ENCODE results near the gene PDCD1. TPM values are rescaled to one million over a fixed set of nuclear protein-coding genes. Genes with fewer than 3 reads are reported as not detected.

PDCD1 gene
- total and polyA plus RNA-seq, 2 of the 13 experiments (the other 11 are each of a cell fraction or from before 2014, with no cell fraction given), result 0.04 TPM; not detected in 1

DNA sequence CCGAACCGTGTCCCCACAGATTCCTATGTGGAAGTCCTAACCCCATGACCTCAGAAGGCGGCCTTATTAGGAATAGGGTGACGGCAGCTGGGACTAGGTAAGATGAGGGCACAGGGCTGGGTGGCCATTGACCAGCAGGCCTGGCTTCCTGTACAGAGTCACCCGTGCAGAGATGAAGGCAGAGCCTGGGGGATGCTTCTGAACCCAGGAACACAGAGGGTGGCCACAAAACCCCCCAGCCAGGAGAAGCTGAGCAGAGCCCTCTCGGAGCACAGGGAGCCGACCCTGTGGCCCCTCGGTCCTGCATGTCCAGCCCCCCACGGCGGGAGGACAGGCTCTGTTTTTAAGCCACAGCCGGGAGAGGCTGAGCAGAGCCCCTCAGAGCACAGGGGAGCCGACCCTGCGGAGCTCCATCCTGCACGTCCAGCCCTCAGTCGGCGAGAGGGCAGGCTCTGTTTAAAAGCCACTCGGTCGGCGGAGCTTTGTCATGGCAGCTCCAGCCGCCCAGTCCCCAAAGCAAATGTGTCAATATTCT is 2.7 kb downstream of the PDCD1 start:
- Histone ChIP-seq H2AFZ (ENCODE audit: low read length) (no peak overlapping the region), H3K79me2 (ENCODE audit: insufficient read depth, low read length) (no peaks in the 10 kb centered on the region), H3K9ac (ENCODE audit: insufficient read depth, low read depth, low read length) (no peak overlapping the region), H3K4me1 (ENCODE audit: insufficient read depth, low read length) (peaks cover 14% of the 10 kb centered on the region), H3K9me3 (ENCODE audit: low read length) (no peaks in the 10 kb centered on the region), H3K4me3 (replicated peaks in 1 of 3; ENCODE audit: insufficient read depth in 1 of 3, low read depth in 2 of 3, low read length in 3 of 3) (no peak overlapping the region), H3K27ac (ENCODE audit: extremely low read length, insufficient read depth, low read length) (no peak overlapping the region), H3K36me3 (replicated peaks in 1 of 2; ENCODE audit: control insufficient read depth in 1 of 2, insufficient read depth in 2 of 2, low read length in 2 of 2) (no peaks in the 10 kb centered on the region), H3K27me3 (ENCODE audit: control insufficient read depth in 1 of 2, insufficient read depth in 2 of 2, low read length in 2 of 2) (peaks cover 32 to 89% of the 10 kb centered on the region in 2 experiments), H3K4me2 (ENCODE audit: low read depth, low read length) (no peak overlapping the region), H4K20me1 (ENCODE audit: insufficient read depth, low read length) (no peaks in the 10 kb centered on the region)
- no peak for DNase-seq (ENCODE audit: low spot score)
- no TSS peak for BruUV-seq (replicated peaks)
- ATAC-seq, result no peak
- in situ Hi-C loops (cut with HindIII; ENCODE audit: extremely low pct_ligation_motif_present, low pct_unique_long_range_greater_than_20kb) (no loop called here), intact Hi-C loops (cut with micrococcal nuclease; ENCODE audit: unreplicated experiment) (no loop called here)
- no peak for TF ChIP-seq ARNT2 (CRISPR knock-in tag; IDR thresholded peaks at IDR 0.05; ENCODE audit: low read depth)
- TF ChIP-seq ZNF343 (CRISPR knock-in tag; IDR thresholded peaks at IDR 0.05), result no peak
- TF ChIP-seq ATF7 (IDR thresholded peaks at IDR 0.05), result no peak
- no peak for TF ChIP-seq ATF7 (CRISPR knock-in tag; IDR thresholded peaks at IDR 0.05)
- 40% methylated on average over 15 of the region's 20 CpGs for WGBS (ENCODE audit: low lambda C conversion rate)
- ChIA-PET CTCF (ENCODE audit: low intra/inter-chr PET ratio, low total read pairs) (no interaction called here), POLR2A (interaction anchor here (1.6 kb wide), 1 partner anchor 47 kb away, joined by 3 read pairs; the partner anchor contains the start of gene NEU4)
- no peak for FAIRE-seq

DNA sequence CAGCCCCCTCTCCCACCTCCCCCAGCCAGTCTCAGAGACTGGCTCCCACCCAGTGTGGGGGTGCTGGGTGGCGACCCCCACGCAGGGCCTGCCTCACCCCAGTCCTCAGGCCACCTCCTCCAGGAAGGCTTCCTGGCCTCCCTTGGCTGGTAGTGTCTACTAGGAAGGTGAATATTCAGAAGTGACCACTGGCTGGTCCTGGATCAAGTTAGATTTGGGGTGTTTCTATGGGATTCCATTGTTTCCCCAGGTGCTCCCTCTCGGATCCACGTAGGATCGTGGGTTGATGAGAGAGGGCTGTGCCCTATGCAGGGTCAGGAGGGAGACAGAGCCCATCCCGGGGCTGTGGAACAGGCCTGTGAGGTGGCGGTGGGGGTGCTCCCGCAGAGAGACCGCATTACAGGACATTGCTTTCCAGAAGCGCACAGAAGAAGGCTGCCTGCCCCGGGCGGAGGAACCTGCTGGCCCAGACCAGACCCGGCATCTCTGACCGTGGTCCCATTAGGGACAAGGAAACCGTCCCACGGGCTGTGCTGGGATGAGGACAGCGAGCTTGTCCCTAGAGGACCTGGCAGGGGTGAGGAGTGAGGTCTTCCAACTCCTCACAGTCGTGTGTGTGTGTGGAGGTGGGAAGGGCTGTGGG is 3.3 kb downstream of the PDCD1 start:
- ATAC-seq (no peak), DNase-seq (ENCODE audit: low spot score) (no peak), FAIRE-seq (no peak)
- Histone ChIP-seq H3K4me1 (ENCODE audit: insufficient read depth, low read length) (peaks cover 19% of the 10 kb centered on the region), H3K27ac (ENCODE audit: extremely low read length, insufficient read depth, low read length) (no peak overlapping the region), H3K27me3 (ENCODE audit: control insufficient read depth in 1 of 2, insufficient read depth in 2 of 2, low read length in 2 of 2) (peaks cover 37 to 89% of the 10 kb centered on the region in 2 experiments; a peak in 4 of 5 replicates), H3K4me2 (ENCODE audit: low read depth, low read length) (no peak overlapping the region), H3K4me3 (replicated peaks in 1 of 3; ENCODE audit: insufficient read depth in 1 of 3, low read depth in 2 of 3, low read length in 3 of 3) (no peak overlapping the region), H4K20me1 (ENCODE audit: insufficient read depth, low read length) (no peaks in the 10 kb centered on the region), H3K36me3 (replicated peaks in 1 of 2; ENCODE audit: control insufficient read depth in 1 of 2, insufficient read depth in 2 of 2, low read length in 2 of 2) (no peaks in the 10 kb centered on the region), H3K9ac (ENCODE audit: insufficient read depth, low read depth, low read length) (no peak overlapping the region), H3K79me2 (ENCODE audit: insufficient read depth, low read length) (no peaks in the 10 kb centered on the region), H2AFZ (ENCODE audit: low read length) (no peak overlapping the region), H3K9me3 (ENCODE audit: low read length) (no peaks in the 10 kb centered on the region)
- CTCF ChIA-PET (ENCODE audit: low intra/inter-chr PET ratio, low total read pairs), result no interaction called here
- intact Hi-C loops (cut with micrococcal nuclease; ENCODE audit: unreplicated experiment), result no loop called here
- no TSS peak for BruUV-seq (replicated peaks)
- WGBS (ENCODE audit: low lambda C conversion rate), result 54% methylated on average over 15 of the region's 18 CpGs
- POLR2A ChIA-PET, result interaction anchor here (1.6 kb wide), 1 partner anchor 47 kb away, joined by 3 read pairs; the partner anchor contains the start of gene NEU4
- in situ Hi-C loops (cut with HindIII; ENCODE audit: extremely low pct_ligation_motif_present, low pct_unique_long_range_greater_than_20kb), result no loop called here
- TF ChIP-seq ISL2 (CRISPR knock-in tag; IDR thresholded peaks at IDR 0.05), result no peak
- TF ChIP-seq HDAC6 (IDR thresholded peaks at IDR 0.05; ENCODE audit: low read depth, low read length), result no peak
- TF ChIP-seq KAT2B (IDR thresholded peaks at IDR 0.05; ENCODE audit: borderline replicate concordance, low read depth, low read length), result no peak
- no peak for TF ChIP-seq KLF11 (CRISPR knock-in tag; IDR thresholded peaks at IDR 0.05)
- TF ChIP-seq PAWR (CRISPR knock-in tag; IDR thresholded peaks at IDR 0.05; ENCODE audit: borderline replicate concordance), result no peak
- TF ChIP-seq, protein P1, sequence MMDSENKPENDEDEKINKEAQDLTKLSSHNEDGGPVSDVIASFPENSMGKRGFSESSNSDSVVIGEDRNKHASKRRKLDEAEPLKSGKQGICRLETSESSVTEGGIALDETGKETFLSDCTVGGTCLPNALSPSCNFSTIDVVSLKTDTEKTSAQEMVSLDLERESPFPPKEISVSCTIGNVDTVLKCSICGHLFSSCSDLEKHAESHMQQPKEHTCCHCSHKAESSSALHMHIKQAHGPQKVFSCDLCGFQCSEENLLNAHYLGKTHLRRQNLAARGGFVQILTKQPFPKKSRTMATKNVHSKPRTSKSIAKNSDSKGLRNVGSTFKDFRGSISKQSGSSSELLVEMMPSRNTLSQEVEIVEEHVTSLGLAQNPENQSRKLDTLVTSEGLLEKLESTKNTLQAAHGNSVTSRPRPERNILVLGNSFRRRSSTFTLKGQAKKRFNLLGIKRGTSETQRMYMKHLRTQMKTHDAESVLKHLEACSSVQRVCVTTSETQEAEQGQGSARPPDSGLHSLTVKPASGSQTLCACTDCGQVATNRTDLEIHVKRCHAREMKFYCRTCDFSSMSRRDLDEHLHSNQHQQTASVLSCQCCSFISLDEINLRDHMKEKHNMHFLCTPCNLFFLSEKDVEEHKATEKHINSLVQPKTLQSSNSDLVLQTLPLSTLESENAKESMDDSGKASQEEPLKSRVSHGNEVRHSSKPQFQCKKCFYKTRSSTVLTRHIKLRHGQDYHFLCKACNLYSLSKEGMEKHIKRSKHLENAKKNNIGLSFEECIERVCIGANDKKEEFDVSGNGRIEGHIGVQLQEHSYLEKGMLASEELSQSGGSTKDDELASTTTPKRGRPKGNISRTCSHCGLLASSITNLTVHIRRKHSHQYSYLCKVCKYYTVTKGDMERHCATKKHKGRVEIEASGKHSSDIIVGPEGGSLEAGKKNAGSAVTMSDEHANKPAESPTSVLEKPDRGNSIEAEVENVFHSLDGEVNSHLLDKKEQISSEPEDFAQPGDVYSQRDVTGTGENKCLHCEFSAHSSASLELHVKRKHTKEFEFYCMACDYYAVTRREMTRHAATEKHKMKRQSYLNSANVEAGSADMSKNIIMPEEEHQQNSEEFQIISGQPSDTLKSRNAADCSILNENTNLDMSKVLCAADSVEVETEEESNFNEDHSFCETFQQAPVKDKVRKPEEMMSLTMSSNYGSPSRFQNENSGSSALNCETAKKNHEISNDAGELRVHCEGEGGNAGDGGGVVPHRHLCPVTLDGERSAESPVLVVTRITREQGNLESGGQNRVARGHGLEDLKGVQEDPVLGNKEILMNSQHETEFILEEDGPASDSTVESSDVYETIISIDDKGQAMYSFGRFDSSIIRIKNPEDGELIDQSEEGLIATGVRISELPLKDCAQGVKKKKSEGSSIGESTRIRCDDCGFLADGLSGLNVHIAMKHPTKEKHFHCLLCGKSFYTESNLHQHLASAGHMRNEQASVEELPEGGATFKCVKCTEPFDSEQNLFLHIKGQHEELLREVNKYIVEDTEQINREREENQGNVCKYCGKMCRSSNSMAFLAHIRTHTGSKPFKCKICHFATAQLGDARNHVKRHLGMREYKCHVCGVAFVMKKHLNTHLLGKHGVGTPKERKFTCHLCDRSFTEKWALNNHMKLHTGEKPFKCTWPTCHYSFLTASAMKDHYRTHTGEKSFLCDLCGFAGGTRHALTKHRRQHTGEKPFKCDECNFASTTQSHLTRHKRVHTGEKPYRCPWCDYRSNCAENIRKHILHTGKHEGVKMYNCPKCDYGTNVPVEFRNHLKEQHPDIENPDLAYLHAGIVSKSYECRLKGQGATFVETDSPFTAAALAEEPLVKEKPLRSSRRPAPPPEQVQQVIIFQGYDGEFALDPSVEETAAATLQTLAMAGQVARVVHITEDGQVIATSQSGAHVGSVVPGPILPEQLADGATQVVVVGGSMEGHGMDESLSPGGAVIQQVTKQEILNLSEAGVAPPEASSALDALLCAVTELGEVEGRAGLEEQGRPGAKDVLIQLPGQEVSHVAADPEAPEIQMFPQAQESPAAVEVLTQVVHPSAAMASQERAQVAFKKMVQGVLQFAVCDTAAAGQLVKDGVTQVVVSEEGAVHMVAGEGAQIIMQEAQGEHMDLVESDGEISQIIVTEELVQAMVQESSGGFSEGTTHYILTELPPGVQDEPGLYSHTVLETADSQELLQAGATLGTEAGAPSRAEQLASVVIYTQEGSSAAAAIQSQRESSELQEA (CRISPR knock-in tag; IDR thresholded peaks at IDR 0.05; ENCODE audit: not compliant biosample characterization), result no peak
